NCI-H2196 (cell line): ENCODE results near the gene LRBA.
"Not testable (repeated sequence)": the region's sequence is repeated elsewhere in the genome, so short reads cannot be mapped to it uniquely, and the experiment has no call there.

ENCODE experiments used
- DNase-seq: peaks from one replicate; lab custom pipeline; 2025; ENCODE audit not compliant: unreplicated experiment; lab: John Stamatoyannopoulos, UW

The LRBA gene

GRCh38 chr4:150943126-150943525 lies 72.0 kb downstream of the LRBA start:
- DNase-seq: no peak

- no peak for DNase-seq
Observed at GRCh38 chr4:150942539-150942938, 72.5 kb downstream of the LRBA start.

GRCh38 chr4:150940123-150940522 lies 75.0 kb downstream of the LRBA start:
- DNase-seq: no peak

GRCh38 chr4:150939530-150939929 lies 75.6 kb downstream of the LRBA start:
- no peak for DNase-seq

GRCh38 chr4:150938873-150939499 lies 76.1 kb downstream of the LRBA start:
- DNase-seq: no peak

- DNase-seq: no peak
Observed at GRCh38 chr4:150938417-150938816, 76.7 kb downstream of the LRBA start.

GRCh38 chr4:150934022-150934421 lies 81.1 kb downstream of the LRBA start:
- DNase-seq: no peak

- no peak for DNase-seq
Observed at GRCh38 chr4:150931796-150932195, 83.3 kb downstream of the LRBA start.

- DNase-seq: no peak
Observed at GRCh38 chr4:150931005-150931404, 84.1 kb downstream of the LRBA start.

GRCh38 chr4:150923945-150924344 lies 91.1 kb downstream of the LRBA start:
- DNase-seq: no peak

- DNase-seq: not testable (repeated sequence)
Observed at GRCh38 chr4:150921486-150921885, 93.6 kb downstream of the LRBA start.

- DNase-seq: not testable (repeated sequence)
Observed at GRCh38 chr4:150918562-150918961, 96.5 kb downstream of the LRBA start.

GRCh38 chr4:150911326-150911725 lies 103.8 kb downstream of the LRBA start:
- DNase-seq: no peak

- DNase-seq: no peak
Observed at GRCh38 chr4:150909116-150909515, 106.0 kb downstream of the LRBA start.

- DNase-seq: no peak
Observed at GRCh38 chr4:150906987-150907633, 108.0 kb downstream of the LRBA start.

- DNase-seq: no peak
Observed at GRCh38 chr4:150904671-150905070, 110.4 kb downstream of the LRBA start.

GRCh38 chr4:150903603-150904002 lies 111.5 kb downstream of the LRBA start:
- DNase-seq: no peak

GRCh38 chr4:150896497-150896896 lies 118.6 kb downstream of the LRBA start:
- DNase-seq: no peak

GRCh38 chr4:150890246-150890645 lies 124.8 kb downstream of the LRBA start:
- no peak for DNase-seq

GRCh38 chr4:150889306-150889705 lies 125.8 kb downstream of the LRBA start:
- DNase-seq: no peak

GRCh38 chr4:150888625-150889024 lies 126.5 kb downstream of the LRBA start:
- DNase-seq: no peak

GRCh38 chr4:150888217-150888616 lies 126.9 kb downstream of the LRBA start:
- no peak for DNase-seq

GRCh38 chr4:150886597-150886996 lies 128.5 kb downstream of the LRBA start:
- DNase-seq: no peak
